GM20431 (cell line): Measurements from ENCODE around the gene NBPF20.
"Not testable (repeated sequence)": the region's sequence is repeated elsewhere in the genome, so short reads cannot be mapped to it uniquely, and the experiment has no call there.

Source experiments
- in situ Hi-C: fragments of 300-500 bp; cut with MseI, MboI; formaldehyde crosslinking; loops from one replicate; pipeline ENCODE4 v1.15.0; 2020; ENCODE audit warnings: low sequenced_read_pairs; ENCODE audit not compliant: unreplicated experiment

The NBPF20 gene

DNA sequence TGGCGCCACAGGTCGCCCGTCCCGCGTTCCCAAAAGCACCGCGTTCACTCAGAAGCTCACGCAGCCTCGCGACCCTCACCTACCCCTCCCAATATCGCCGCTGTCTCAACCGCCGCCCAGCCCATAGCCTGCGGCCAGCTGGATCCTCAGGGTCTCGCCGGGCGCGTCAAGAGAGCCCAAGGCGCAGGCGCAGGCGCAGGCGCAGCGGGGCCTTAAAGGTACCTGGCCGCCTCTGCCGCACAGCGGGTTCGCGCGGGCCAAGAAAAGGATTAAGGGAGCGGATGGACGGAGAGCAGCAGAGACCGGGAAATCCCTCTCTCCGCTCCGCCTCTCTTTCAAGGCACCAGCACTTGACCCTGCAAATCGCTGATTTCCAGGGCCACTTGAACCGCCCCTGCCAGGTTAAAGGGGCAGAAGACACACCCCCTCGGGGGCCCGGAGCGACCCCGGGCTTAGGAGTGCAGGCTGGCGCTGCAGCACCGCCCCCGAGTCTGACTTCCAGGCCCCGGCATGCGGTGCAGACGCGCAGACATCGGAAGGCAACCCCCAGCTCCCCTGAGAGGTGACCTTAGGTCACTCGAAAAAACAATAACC, at the start of gene NBPF20:
TSS of gene NBPF20 (minus strand) at position 168 of the 594 bp plus-strand sequence. CDS start 20,331 bp downstream, outside the sequence.
- in situ Hi-C loops: no loop called here

- in situ Hi-C loops: not testable (repeated sequence)
These were observed 49.5 kb upstream of the NBPF20 start for GRCh38 chr1:145474837-145475368.

DNA sequence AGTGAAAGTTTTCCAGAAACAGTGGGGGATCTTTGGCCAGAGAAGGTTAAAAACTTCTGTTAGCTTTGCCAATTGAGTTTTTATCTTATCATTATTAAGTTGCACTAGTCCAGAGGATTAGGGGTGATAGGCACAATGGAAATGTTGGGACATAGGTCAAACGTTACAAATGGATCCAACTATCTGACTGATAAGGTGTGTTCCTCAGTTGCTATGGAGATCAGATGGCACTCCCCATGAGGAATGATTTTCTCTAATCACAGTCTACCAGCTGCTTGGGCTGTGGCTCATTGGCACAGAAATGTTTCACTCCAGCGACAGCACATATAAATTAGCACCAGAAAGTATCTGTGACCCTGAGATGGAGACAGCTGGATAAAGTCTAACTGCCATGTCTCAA, 47.3 kb upstream of the NBPF20 start:
- in situ Hi-C loops: not testable (repeated sequence)

GRCh38 chr1:145471365-145471764, 46.0 kb upstream of the NBPF20 start:
- in situ Hi-C loops: not testable (repeated sequence)

DNA sequence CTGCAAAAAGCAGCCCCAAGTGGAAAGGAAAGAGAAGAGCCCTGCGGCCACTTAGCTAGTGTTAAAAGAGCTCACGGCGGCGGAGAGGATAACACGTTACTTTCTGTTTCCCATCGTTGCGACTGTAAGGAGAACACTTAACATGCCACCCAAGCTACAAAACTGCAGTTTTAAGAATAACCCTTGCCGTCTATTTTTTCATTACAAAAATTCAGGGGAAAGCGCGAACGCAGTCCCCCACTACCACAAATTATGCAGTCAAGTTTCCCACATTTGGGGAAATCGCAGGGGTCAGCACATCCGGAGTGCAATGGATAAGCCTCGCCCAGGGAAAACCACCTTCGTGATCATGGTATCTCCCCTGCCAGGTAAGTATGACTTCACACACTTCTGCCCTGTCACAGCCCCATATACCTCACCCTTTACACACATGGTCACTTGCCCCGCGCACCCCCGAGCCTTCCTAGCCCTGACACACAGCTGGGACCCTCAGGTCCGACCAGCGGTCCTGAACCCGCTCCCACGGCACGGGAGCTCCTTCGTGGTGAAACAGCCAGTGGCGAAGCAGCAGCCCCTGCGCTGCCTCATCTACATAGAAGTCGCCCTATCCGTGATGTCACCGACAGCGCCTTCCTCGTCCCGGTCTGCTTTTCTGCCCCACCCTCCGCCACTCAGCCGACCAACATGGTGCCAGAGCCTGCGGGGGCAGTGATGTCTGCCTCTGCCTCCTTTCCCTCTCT, 40.2 kb upstream of the NBPF20 start:
- in situ Hi-C loops: not testable (repeated sequence)

GRCh38 chr1:145464708-145465336, 39.4 kb upstream of the NBPF20 start:
- in situ Hi-C loops: not testable (repeated sequence)

DNA sequence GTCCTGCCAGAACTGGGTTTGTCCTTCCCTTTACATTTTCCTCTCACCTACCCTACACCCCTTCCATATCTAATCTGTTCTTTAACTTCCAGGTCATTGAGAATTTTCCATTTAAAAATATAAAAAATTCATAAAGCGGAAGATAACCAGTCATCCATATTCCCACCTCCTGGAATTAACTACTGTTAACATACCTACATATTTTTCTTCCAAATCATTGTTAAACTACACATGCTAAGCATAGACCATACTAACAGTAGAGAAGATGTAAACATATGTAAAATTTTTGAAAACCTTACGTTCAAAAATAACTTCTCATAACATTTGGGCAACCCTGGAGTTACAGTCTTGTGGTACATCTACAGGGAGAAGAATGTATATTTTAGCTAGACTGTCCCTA, 38.6 kb upstream of the NBPF20 start:
- in situ Hi-C loops: not testable (repeated sequence)

DNA sequence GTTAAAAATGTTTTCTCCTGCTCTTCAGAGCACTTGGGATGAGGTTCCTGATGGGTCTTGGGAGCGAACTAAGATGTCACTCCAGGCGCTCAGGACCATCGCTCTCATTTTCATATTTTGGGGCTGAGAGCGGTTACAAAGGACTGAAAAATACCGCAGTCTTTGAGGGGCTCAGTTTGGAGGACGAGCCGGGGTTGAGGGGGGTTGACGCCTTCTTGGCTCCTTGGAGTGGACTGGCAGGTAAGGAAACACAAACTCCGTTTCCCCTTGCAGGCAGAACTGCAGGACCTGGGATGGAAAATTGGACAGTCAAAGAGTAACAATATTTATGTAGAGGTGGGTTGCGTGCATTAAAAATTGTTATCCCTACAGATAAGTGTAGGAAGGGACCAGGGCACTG, 35.3 kb upstream of the NBPF20 start:
- in situ Hi-C loops: not testable (repeated sequence)

DNA sequence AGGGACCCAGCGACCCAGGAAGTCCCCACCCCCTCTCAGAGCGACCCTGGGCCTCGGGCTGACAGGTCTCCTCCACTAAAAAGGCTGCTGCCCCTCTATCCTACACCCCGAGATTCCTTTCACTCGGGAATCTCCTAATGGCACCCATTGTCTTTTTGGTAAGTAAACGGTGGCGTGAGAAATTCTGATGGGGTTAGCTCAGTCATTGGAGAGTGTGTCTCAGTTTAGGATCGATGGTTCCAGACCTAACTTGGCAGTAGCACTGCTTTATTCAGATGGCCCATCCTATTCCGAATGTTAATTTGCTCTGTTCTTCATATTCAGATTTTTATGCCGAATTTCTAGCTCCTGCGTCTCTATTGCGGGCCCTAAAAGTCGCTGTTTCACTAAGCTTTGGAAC, 34.6 kb upstream of the NBPF20 start:
- in situ Hi-C loops: not testable (repeated sequence)

DNA sequence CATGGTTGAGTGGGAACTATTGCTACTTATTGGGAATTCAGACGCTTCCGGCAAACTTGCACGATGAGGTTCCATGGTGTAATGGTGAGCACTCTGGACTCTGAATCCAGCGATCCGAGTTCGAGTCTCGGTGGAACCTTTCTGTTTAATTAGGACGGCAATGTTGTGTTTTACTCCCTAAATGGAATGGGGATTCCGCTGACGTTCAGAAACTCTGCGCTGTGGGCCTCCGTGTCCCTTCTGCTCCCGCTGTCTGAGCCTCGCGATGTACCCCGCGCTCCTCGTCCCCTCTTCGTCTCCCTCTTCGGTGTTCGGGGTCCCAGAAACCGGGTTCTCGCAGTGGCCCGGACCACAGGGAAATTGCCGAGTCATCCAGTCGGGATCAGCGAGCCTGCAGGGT, 34.2 kb upstream of the NBPF20 start:
- in situ Hi-C loops: not testable (repeated sequence)

DNA sequence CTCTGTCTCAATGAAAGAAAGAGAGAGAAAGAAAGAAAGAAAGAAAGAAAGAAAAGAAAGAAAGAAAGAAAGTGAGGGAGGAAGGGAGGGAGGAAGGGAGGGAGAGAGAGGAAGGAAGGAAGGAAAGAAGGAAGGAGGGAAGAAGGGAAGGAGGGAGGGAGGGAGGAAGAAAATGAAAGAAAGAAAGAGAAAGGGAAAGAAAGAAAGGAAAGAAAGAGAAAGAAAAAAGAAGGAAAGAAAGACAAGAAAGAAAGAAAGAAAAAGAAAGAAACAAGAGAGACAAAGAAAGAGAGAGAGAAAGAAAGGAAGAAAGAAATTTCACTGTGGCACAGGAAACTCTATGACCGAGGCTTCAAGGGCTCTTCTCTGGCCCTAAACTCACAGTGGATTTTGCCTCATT, 33.7 kb upstream of the NBPF20 start:
- in situ Hi-C loops: not testable (repeated sequence)

GRCh38 chr1:145454824-145455177, 29.4 kb upstream of the NBPF20 start:
- in situ Hi-C loops: not testable (repeated sequence)

- in situ Hi-C loops: not testable (repeated sequence)
These were observed 28.7 kb upstream of the NBPF20 start for GRCh38 chr1:145453873-145454823.

GRCh38 chr1:145452506-145452905, 27.1 kb upstream of the NBPF20 start:
- in situ Hi-C loops: not testable (repeated sequence)

GRCh38 chr1:145451914-145452313, 26.5 kb upstream of the NBPF20 start:
- in situ Hi-C loops: not testable (repeated sequence)

- in situ Hi-C loops: not testable (repeated sequence)
These were observed 19.8 kb upstream of the NBPF20 start for GRCh38 chr1:145445219-145445618.

- in situ Hi-C loops: not testable (repeated sequence)
These were observed 16.9 kb upstream of the NBPF20 start for GRCh38 chr1:145442340-145442739.

GRCh38 chr1:145431363-145432256, 6.2 kb upstream of the NBPF20 start:
- in situ Hi-C loops: not testable (repeated sequence)

GRCh38 chr1:145430830-145431229, 5.4 kb upstream of the NBPF20 start:
- in situ Hi-C loops: not testable (repeated sequence)
